Posterior cingulate gyrus (tissue), 11 donors: ENCODE measurements around the gene MED28.
A peak's percentile ranks its signal among the peaks of the same experiment; 100 is the strongest.

Experiments
- DNase-seq, 10 donors: peaks; one replicate each; pipeline versions ENCODE4 v3.0.0 to v3.0.0-alpha.2; 2020 to 2021; ENCODE audit warnings: mixed read lengths in 3 of 10
- intact Hi-C: fragments of 100-400 bp; cut with DNase I; formaldehyde crosslinking; loops from one replicate; pipeline ENCODE4 v1.15.1; 2023

Gene MED28

DNA sequence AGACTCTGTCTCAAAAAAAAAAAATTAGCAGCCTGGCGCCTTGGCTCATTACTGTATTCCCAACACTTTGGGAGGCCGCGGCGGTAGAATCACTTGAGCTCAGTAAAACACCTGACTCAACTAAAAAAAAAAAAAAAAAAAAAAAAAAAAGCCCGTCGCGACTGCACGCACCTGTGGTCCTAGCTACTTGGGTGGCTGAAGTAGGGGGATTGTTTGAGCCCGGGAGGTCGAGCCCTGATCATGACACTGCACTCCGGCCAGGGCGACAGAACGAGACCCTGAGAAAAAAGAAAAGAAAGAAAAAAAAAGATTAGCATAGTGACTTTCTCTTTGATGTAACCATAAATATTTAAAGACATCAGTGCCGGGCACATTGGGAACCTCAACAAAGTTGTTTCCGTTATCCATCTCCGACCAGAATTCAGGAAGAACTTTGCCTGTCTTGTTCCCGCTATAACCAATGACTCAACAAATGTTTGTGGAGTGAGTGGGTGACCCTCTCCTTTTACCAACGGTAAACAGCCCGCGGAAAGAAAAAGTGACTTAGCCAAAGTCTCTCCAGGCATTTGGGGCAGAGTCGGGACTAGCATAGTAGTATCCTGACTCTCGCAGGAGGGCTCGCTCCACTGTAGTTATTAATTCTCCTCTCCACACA, 553 bp upstream of the MED28 start:
- peak in 2 of 10 donors; percentile 27 to 80 for DNase-seq
- intact Hi-C loops: loop anchor here (1.0 kb wide), 1 partner anchor 37 kb away; the partner anchor contains the start of gene LAP3

DNA sequence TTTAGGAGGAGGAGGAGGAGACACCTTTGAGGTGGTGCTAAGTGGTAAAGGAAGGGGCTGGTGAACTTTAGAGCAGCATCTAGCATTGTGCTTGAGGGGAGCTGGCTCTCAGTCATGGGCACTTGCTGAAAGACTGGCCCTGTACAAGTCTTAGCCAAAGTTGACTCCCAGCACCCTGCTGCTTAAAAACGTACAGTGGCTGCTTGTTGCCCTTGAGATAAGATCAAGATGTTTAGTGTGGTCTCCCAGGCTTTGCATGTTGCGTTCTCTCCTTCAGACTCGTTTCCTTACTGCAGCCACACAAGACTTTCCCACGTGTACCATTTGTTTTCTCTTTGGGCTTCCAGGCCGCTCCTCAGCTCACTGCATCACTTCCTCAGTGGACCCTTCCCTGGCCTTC, 1.8 kb downstream of the MED28 start:
- intact Hi-C loops: no loop called here
- DNase-seq: no peak

DNA sequence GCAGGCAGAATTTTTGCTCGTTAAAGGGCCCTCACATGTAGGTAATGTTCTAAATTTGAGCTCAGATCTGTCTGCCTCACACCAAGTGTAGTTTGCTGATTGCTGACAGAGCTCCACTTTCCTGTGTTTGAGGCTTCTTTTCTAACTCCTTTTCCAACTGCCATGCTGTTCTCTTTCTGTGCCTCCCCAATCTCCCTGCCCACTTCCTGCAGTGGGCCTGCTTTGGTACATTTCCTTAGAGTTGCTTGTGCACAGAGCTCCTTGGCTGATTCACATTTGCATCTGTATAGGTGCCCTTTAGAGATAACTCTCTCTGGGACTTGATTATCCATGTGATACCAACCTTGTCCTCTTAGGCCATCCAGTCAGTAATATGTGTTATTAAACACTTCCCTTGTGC, 4.5 kb downstream of the MED28 start:
- no peak for DNase-seq
- intact Hi-C loops: no loop called here

DNA sequence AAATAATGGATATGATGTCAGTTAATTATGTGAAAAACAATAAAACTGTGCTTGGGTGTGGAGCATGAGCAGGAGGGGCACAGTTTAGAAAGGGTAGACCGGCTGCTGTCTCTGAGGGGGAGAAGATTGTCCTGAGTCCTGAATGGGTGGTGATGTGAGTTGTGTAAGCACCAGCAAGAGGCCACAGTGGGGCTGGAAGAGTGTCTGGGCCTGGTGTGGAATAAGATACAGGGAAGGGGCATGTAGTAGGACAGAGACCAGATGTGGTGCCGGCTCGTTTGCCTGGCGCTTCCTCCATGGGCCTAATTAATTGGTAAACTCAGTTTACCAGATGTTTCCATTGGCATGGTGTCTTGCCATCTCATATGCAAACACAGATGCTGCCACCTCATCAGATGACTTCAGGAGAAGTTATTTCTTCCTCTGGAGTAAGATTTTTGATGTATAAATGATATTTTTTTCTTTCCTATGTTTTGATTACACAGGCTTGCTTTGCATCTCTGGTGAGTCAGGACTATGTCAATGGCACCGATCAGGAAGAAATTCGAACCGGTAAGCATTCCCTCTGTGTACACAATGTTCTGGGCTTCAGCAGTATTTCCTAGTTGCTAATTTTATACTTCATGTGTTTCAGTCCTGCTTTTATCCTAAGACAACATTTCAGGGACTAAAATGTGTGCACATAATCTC, 5.1 kb downstream of the MED28 start:
- intact Hi-C loops: no loop called here
- no peak for DNase-seq

DNA sequence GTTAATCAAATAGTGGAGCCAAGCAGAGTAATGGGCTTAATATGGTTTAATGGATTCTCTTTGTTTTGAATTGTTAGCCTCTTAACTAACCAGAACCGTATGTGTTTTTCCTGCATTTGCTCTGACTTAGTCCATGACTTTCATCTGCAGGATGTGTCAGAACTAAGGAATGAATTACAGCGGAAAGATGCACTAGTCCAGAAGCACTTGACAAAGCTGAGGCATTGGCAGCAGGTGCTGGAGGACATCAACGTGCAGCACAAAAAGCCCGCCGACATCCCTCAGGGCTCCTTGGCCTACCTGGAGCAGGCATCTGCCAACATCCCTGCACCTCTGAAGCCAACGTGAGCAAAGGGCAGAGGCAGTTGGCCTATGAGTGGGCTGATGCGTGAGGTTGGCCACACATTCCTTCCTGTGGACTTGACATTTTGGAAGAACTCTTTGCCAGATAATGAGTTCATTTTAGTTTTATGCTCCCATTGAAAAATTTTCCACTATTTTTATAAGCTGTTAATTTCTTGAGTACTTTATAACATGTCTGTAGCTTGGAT, 9.1 kb downstream of the MED28 start:
- no peak for DNase-seq
- intact Hi-C loops: no loop called here

DNA sequence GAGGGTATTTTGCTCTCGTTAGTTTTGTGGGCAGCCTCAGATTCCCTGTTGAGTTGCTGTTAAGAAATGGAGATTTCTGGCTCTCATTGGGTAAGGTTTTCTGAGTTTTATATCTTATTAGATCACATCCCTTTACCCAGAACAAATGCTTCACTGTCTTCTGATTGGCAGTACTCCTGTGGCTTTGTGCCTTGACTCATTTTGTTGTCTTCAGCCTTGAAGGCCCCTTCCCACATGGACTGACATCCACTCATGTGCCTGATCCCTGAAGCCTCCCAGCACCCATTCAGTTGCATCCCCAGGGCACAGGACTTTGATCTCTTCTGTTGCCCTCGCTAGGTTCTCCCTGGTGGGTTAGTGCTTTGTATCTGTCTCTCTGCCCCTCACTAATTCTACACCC, 10.4 kb downstream of the MED28 start:
- DNase-seq: no peak

DNA sequence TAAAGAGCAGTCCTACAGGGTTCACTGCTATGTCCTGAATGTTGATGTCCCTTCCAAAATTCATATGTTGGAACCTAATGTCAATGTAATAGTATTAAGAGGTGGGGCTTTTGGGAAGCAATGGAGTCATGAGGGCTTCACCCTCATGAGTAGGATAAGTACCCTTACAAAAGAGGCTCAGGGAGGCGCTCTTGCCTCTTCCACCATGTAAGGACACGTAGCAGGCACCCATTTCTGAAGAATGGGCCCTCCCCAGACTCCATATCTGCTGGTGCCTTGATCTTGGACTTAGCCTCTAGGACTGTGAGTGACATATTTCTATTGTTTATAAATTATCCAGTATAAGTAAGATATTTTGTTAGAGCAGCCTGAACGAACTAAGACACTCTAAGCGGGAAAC, 15.8 kb downstream of the MED28 start:
- DNase-seq: no peak
- intact Hi-C loops: loop anchor here (10.0 kb wide), 1 partner anchor 175 kb away; no protein-coding TSS in a partner anchor

More for the DNA sequence above, 10.4 kb downstream of the MED28 start:
- intact Hi-C loops: no loop called here

DNA sequence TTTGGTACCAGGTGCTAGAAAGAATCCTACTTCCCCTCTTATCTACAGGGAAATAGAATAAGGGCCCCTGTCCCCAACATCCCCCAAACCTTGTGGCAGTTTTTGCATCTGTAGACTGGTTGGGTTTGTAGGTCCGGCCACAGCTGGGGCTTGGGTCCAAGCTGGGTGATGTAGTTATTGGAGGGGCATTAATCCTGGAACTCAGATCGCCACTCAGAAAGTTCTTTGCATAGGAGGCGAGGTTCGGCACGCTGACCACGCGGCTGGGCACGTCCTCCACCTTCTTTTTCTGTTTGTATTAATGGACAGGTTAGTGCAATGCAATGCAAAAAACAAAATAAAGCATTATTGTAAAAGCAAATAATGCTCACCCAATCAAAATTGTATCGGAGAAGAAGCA, 19.2 kb downstream of the MED28 start:
- DNase-seq: no peak
- intact Hi-C loops: loop anchor here (10.0 kb wide), 1 partner anchor 171 kb away; no protein-coding TSS in a partner anchor

DNA sequence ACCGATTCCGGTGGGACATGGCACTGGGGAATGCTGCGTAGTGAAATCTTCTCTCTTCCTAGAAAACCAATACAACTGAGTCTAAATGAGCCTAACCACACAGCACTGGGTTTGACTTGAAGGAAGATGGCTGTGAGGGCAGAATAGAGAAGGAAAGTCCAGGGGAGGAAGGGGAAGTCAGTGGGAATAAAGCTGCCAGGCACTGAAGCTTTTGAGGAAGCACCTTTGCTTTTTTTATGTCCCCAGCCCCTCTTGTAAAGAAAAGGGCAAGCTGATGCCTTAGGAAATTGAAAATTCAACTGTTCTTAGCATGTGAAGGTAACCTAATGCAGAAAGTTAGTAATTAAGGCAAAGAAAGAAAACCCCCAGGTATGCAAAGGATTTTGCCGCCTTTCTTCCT, 20.6 kb downstream of the MED28 start:
- intact Hi-C loops: loop anchor here (10.0 kb wide), 1 partner anchor 170 kb away; no protein-coding TSS in a partner anchor
- DNase-seq: no peak

DNA sequence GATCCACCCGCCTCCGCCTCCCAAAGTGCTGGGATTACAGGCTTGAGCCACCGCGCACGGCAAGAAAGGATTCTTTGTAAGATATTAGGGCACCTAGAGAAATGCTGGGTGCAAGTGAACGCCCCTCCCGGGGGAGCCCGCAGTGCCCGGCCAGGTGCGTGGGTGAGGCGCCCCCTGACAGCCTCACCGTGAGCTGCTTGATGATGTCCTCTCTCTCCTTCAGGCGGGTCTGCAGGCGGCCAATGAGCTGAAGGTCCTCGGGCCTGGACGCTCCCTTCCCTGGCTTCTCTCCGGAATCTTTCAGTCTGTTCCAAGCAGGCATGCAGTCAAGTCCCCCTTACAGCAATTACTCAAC, 21.9 kb downstream of the MED28 start:
- DNase-seq: peak in 1 of 10 donors; percentile 22
- intact Hi-C loops: loop anchor here (1.0 to 10.0 kb wide), 2 partner anchors 86 to 168 kb away; no protein-coding TSS in a partner anchor

DNA sequence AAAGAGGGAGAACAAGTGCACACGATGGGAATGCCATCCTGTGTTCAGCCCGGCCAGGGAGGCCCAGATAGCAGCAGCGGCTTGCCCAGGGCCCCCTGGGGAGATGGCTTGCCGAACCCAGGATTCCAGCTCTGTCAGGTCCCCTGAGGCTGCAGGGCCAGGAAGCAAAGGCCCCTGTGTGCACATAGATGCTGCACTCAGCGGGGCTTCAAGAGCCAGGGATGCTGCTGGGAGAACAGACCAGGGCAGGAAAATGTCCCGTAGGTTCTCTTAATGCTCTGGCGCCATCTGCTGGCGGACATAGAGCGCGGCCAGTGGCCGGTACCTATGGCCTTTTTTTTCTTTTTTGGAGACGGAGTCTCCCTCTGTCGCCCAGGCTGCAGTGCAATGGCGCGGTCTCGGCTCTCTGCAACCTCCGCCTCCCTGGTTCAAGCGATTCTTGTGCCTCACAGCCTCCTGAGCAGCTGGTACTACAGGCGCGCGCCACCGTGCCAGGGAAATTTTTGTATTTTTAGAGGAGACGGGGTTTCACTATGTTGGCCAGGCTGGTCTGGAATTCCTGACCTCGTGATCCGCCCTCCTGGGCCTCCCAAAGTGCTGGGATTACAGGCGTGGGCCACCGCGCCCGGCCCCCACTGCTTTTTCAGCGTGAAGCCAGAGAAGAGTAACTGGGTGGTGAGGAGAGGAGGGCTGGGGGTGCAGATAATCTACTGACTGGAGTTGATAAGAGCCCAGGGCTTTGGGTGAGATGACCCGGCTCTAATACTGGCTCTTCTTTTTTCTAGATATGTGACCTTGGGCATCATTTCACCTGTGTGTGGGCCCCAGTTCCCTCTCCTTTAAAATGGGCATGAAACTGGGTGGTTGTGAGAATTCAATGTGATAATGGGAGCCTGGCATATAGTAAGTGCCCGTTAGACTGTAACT, 22.5 kb downstream of the MED28 start:
- DNase-seq: peak; percentile 58 to 97 (median 86)
- intact Hi-C loops: loop anchor here (1.0 to 10.0 kb wide), 2 partner anchors 87 to 168 kb away; no protein-coding TSS in a partner anchor

DNA sequence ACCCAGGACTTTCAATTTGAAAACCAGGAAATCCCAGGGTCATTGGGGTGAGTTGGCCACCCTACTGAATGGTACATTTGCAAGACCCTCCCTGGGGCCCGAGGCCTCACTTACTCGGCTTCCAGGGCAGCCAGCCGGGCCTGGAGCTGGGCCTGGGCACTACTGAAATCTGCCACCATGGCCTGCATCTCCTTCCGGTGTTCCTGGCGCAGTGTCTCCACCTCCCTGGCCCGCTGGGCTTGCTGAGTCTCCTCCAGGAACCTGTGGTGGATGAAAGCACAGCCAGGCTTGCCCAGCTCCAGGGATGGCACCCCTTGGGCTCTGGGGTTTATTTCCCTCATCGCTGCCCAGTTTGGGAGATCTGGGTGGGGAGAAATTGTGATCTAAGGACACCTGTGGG, 24.7 kb downstream of the MED28 start:
- intact Hi-C loops: loop anchor here (10.0 kb wide), 1 partner anchor 166 kb away; no protein-coding TSS in a partner anchor

DNA sequence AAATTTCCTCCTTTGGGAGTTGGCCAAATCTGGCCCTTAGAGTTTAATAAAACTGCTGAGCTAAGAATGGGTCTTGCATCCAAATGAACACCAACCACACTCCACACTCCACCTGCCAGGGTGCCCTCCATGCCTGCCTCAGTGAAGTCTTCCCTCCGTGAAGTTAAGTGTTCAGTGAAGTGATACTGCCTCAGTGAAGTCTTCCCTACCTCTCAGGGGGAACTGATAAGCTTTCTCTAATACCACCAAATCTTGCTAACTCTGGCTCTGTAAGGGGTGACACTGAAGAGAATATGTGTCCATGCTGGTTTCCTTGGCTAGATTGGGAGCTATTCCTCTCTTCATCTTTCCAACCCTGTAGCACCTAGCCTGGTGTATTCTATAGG, 27.9 kb downstream of the MED28 start:
- intact Hi-C loops: no loop called here
- no peak for DNase-seq

More for the DNA sequence above, 24.7 kb downstream of the MED28 start:
- no peak for DNase-seq

DNA sequence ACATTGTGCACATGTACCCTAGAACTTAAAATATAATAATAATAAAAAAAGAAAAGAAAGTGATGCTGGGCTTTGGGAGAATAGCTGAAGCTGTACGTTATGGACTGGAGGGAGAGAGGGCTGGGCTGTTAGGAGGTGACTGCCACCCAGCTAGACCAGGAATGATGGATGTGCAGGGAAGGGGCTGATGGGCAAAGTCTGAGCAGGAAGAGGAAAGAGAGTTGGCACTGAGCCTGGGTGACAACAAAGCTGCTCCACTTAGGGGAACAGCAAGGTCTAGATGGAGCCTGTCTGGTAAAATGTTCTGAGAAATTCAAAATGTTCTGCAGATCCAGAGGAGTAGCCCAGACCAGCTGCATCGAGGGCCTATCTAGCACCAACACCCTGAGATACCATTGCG, 32.3 kb downstream of the MED28 start:
- no peak for DNase-seq

DNA sequence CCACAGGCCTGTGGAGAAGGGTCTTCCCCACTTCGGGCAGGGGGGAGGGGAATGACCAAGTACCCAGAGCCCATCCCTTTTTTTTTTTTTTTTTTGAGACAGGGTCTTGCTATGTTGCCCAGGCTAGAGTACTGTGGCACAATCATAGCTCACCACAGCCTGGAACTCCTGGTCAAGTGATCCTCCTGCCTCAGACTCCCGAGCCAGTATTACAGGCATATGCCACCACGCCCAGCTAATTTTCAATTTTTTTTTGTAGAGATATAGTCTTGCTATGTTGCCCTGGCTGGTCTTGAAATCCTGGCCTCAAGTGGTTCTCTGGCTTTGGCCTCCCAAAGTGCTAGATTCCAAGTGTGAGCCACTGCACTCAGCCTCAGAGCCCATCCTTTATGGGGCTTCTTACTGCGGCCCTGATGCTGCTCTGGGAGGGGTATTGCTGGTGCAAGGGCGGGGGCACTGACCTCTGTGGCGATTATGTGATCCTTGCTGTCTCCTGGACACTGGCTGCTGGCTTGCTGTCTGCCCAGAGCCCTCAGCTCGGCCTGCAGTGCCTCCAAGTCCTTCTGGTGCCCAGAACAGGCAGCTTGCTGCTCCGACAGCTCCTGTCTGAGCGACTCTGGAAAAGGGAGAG, 32.9 kb downstream of the MED28 start:
- no peak for DNase-seq
- intact Hi-C loops: no loop called here

More for the DNA sequence above, 32.3 kb downstream of the MED28 start:
- intact Hi-C loops: no loop called here

DNA sequence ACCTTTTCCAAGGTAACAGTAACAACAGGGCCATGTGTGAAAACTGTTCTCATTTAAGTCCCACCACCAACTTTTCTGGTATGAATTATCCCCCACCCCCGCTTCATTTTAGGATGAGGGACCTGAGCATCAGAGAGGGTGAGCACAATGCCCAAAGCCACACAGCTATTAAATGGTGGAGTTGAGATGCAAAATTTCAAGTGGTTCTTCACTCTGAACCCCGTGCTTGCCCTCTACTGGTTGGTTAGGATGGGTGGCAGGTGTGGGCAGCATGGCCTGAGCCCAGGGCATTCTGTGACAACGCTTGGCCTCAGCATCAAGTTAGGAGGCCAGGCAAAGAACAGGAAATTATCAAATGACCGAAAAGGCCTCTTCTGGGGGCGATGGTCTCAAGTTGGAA, 33.5 kb downstream of the MED28 start:
- intact Hi-C loops: no loop called here
- DNase-seq: no peak

DNA sequence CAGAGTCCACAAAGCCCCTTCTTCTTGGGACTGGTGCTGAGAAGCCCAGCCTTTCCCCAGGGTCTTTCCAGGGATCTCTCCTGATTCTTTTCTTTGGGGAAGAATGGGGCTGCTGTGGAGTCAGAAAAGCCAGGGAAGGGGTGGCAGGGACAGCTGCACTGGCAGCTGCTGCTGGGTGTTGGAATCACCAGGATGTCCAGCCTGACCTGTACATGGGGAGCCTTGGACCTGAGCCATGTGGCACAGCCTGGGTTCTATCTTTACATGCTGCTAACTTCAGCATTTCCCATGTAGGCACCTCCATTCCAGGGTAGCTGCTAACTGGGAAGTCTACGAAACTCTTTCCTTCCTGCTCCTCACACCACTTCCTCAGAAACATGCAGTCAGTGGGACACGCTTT, 36.0 kb downstream of the MED28 start:
- intact Hi-C loops: no loop called here
- no peak for DNase-seq

DNA sequence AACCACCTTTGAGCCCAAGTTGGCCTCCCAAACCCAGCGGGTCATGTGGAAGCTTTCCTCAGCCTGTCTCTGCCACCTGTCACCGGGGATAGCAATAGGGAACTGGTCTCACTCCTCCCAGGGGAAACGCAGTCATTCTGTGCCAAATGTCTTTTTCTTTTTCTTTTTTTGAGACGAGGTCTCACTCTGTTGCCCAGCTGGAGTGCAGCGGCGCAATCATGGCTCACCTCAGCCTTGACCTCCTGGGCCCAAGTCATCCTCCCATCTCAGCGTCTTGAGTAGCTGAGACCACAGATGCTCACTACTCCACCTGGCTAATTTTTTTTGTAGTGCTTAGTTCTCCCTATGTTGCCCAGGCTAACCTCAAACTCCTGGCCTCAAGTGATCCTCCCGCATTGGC, 40.3 kb downstream of the MED28 start:
- DNase-seq: no peak
- intact Hi-C loops: no loop called here

DNA sequence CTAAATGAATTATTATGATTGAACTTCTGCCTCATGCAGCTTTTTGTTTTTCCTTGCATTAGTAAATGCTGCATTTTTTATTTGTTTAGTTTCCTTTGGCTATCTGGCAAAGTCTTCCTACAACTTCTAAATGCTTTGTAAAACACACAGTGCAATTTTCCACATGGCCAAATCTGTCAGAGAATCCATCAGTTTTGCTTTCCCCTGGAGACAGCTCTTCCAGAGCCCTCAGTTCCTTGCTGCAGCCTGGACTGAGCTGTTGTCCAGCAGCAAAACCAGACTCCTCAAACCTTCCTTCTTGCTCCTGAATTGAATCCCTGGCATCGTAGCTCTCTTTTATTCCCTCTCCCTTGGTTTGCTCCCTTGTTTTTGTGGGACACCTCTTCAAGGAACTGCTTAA, 42.6 kb downstream of the MED28 start:
- intact Hi-C loops: no loop called here
- no peak for DNase-seq

DNA sequence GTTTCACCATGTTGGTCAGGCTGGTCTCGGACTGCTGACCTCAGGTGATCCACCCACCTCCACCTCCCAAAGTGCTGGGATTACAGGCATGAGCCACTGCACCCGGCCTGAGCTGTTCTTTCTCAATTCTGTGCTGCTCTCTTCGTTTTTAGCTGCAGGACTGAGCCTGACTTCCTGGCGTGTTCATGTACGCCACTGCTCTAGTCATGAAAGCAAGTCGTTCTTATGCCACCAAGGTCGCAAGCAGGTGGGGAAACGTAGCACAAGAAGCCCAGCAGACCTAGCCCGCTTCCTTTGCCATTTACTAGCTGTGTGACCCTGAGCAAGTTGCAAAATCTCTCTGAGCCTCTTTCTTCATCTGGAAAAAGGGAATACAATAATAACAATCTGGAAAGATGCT, 43.4 kb downstream of the MED28 start:
- DNase-seq: no peak
- intact Hi-C loops: no loop called here
